GM23338 (cell line): ENCODE results near the gene CYFIP1. TPM values are rescaled to one million over a fixed set of nuclear protein-coding genes. Genes with fewer than 3 reads are reported as not detected.

Experiments used
- ATAC-seq: fragments of 200-7000 bp; cut with Tn5 transposase; 3 replicates; pipeline ENCODE4 v1.9.1; 2020
- DNase-seq: peaks from one replicate; pipeline ENCODE4 v3.0.0-alpha.2; 2015; ENCODE audit warnings: low spot score
- H2AFZ ChIP-seq: fragments of 200-600 bp; sonication (generic); 2 replicates; pipeline ENCODE4 v1.8.0; 2016; ENCODE audit warnings: antibody characterized with exemption, mild to moderate bottlenecking, moderate library complexity
- H3F3A ChIP-seq: fragments of 200-600 bp; sonication (generic); replicated peaks from 2 replicates; pipeline ENCODE4 v1.8.0; 2017; ENCODE audit warnings: antibody characterized with exemption, mixed run types, low read depth
- H3K27ac ChIP-seq: fragments of 200-600 bp; sonication (generic); 2 replicates; pipeline ENCODE4 v1.6.1; 2016; ENCODE audit warnings: low read depth
- H3K27me3 ChIP-seq: fragments of 200-600 bp; sonication (generic); 2 replicates; pipeline ENCODE4 v1.8.0; 2016; ENCODE audit warnings: mild to moderate bottlenecking, mixed run types, moderate library complexity; ENCODE audit not compliant: insufficient read depth
- H3K36me3 ChIP-seq: fragments of 200-600 bp; sonication (generic); 2 replicates; pipeline ENCODE4 v1.8.0; 2016; ENCODE audit warnings: mild to moderate bottlenecking; ENCODE audit not compliant: insufficient read depth
- H3K4me1 ChIP-seq: fragments of 200-600 bp; sonication (generic); 2 replicates; pipeline ENCODE4 v1.8.0; 2016; ENCODE audit warnings: mild to moderate bottlenecking, moderate library complexity; ENCODE audit not compliant: insufficient read depth
- H3K4me2 ChIP-seq: fragments of 200-600 bp; sonication (generic); 2 replicates; pipeline ENCODE4 v1.7.1; 2017; ENCODE audit warnings: mixed run types
- H3K4me3 ChIP-seq: fragments of 200-600 bp; sonication (generic); 2 replicates; pipeline ENCODE4 v1.6.1; 2016; ENCODE audit warnings: mixed run types
- H3K79me2 ChIP-seq: fragments of 200-600 bp; sonication (generic); replicated peaks from 2 replicates; pipeline ENCODE4 v1.8.0; 2017; ENCODE audit warnings: mild to moderate bottlenecking; ENCODE audit not compliant: insufficient read depth
- H3K9me2 ChIP-seq: fragments of 200-600 bp; sonication (generic); 2 replicates; pipeline ENCODE4 v1.8.0; 2017; ENCODE audit not compliant: insufficient read depth
- H4K20me1 ChIP-seq: fragments of 200-600 bp; sonication (generic); replicated peaks from 2 replicates; pipeline ENCODE4 v1.8.0; 2017; ENCODE audit warnings: mild to moderate bottlenecking; ENCODE audit not compliant: insufficient read depth
- H3K27ac Mint-ChIP-seq: 2 replicates; pipeline ENCODE4 v1.8.0; 2020; ENCODE audit warnings: inconsistent platforms, mild to moderate bottlenecking, moderate library complexity, mixed read lengths
- H3K27me3 Mint-ChIP-seq: 3 replicates; pipeline ENCODE4 v1.8.0; 2022; ENCODE audit warnings: low read depth, mild to moderate bottlenecking, moderate library complexity, mixed read lengths, inconsistent platforms; ENCODE audit not compliant: insufficient read depth, poor library complexity
- H3K36me3 Mint-ChIP-seq: 3 replicates; pipeline ENCODE4 v1.8.0; 2021; ENCODE audit warnings: low read depth, mild to moderate bottlenecking, inconsistent platforms, moderate library complexity, mixed read lengths
- H3K4me1 Mint-ChIP-seq: 3 replicates; pipeline ENCODE4 v1.8.0; 2020; ENCODE audit warnings: mild to moderate bottlenecking, inconsistent platforms, mixed read lengths
- H3K4me3 Mint-ChIP-seq: 3 replicates; pipeline ENCODE4 v1.8.0; 2021; ENCODE audit warnings: moderate library complexity, mild to moderate bottlenecking, inconsistent platforms, mixed read lengths
- H3K9me3 Mint-ChIP-seq: 3 replicates; pipeline ENCODE4 v1.8.0; 2020; ENCODE audit warnings: moderate library complexity, mild to moderate bottlenecking, inconsistent platforms, mixed read lengths
- CTCF ChIP-seq, 2 experiments: fragments of 200-600 bp in 1 of 2; sonication (generic) in 1 of 2; conservative IDR thresholded peaks; 2 replicates each; pipeline versions ENCODE4 v1.5.1 to v1.6.1; 2016 to 2017; ENCODE audit warnings: antibody characterized with exemption in 2 of 2, low read depth in 2 of 2, mild to moderate bottlenecking in 2 of 2, moderate library complexity in 1 of 2
- EZH2 ChIP-seq: fragments of 200-600 bp; sonication (generic); IDR thresholded peaks from one replicate; pipeline ENCODE4 v1.8.0; 2017; ENCODE audit warnings: antibody characterized with exemption, mild to moderate bottlenecking, low read depth; ENCODE audit not compliant: unreplicated experiment
- NANOG ChIP-seq: IDR thresholded peaks from 2 replicates; pipeline ENCODE4 v1.6.1; 2016; ENCODE audit warnings: antibody characterized with exemption, borderline replicate concordance
- REST ChIP-seq: IDR thresholded peaks from one replicate; pipeline ENCODE4 v1.6.1; 2018; ENCODE audit warnings: antibody characterized with exemption; ENCODE audit not compliant: unreplicated experiment
- ZNF462 ChIP-seq: fragments of 250-450 bp; sonication (Bioruptor Pico); IDR thresholded peaks from 2 replicates; pipeline ENCODE4 v1.5.0; 2020; ENCODE audit warnings: mild to moderate bottlenecking, moderate library complexity
- polyA plus RNA-seq: library from polyadenylated mRNA; unstranded; fragments of >200 nt; fragmentation: Nextera tagmentation; extraction: Ambion mirVana; gene quantifications from 2 replicates; pipeline ENCODE4 v1.2.1, GENCODE V29; 2016
- total RNA-seq: library from RNA; depleted of rRNA; stranded (reverse); fragments of >200 nt; shearing (Covaris generic); gene quantifications from 2 replicates; pipeline ENCODE4 v1.2.3, GENCODE V29; 2014

Gene CYFIP1
- total and polyA plus RNA-seq, 2 experiments from 2014 or later = 20.0 to 73.9 TPM

GRCh38 chr15:22893881-22894280 lies 86.3 kb downstream of the CYFIP1 start:
- H3K36me3 Mint-ChIP-seq = peaks cover 15% of the 10 kb centered on the region
- no peak; the same call in 2 of the 3 replicates for ATAC-seq
- H3K27ac Mint-ChIP-seq = no peak overlapping the region
- no peak overlapping the region for H2AFZ ChIP-seq
- no peaks in the 10 kb centered on the region for H3K79me2 ChIP-seq
- H3K4me3 Mint-ChIP-seq = no peak overlapping the region
- H3K27ac ChIP-seq = no peak overlapping the region
- H3F3A ChIP-seq = no peaks in the 10 kb centered on the region
- peak; percentile 28 for DNase-seq
- H3K4me1 ChIP-seq = no peaks in the 10 kb centered on the region
- no peaks in the 10 kb centered on the region for H3K27me3 ChIP-seq
- no peak overlapping the region for H3K4me3 ChIP-seq
- peaks cover 2% of the 10 kb centered on the region for H3K27me3 Mint-ChIP-seq
- H3K9me3 Mint-ChIP-seq = no peaks in the 10 kb centered on the region
- TF ChIP-seq NANOG (no peak), ZNF462 (CRISPR knock-in tag) (no peak), REST (no peak), EZH2 (no peak), CTCF (conservative IDR thresholded peaks at IDR 0.05; ENCODE audit: low read depth in 2 of 2) (peak in 1 of 2 experiments; percentile 28; a peak in 3 of 4 replicates)
- H3K9me2 ChIP-seq = no peaks in the 10 kb centered on the region
- no peak overlapping the region for H3K4me2 ChIP-seq
- no peaks in the 10 kb centered on the region; the same call in 1 of the 2 replicates for H4K20me1 ChIP-seq
- H3K4me1 Mint-ChIP-seq = no peaks in the 10 kb centered on the region
- H3K36me3 ChIP-seq = no peaks in the 10 kb centered on the region
